Measurements from ENCODE around the gene CYP4B1.

GRCh38 chr1:46817814-46818213 is 19.0 kb downstream of the CYP4B1 start:
- TF ChIP-seq, protein P1, sequence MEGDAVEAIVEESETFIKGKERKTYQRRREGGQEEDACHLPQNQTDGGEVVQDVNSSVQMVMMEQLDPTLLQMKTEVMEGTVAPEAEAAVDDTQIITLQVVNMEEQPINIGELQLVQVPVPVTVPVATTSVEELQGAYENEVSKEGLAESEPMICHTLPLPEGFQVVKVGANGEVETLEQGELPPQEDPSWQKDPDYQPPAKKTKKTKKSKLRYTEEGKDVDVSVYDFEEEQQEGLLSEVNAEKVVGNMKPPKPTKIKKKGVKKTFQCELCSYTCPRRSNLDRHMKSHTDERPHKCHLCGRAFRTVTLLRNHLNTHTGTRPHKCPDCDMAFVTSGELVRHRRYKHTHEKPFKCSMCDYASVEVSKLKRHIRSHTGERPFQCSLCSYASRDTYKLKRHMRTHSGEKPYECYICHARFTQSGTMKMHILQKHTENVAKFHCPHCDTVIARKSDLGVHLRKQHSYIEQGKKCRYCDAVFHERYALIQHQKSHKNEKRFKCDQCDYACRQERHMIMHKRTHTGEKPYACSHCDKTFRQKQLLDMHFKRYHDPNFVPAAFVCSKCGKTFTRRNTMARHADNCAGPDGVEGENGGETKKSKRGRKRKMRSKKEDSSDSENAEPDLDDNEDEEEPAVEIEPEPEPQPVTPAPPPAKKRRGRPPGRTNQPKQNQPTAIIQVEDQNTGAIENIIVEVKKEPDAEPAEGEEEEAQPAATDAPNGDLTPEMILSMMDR (IDR thresholded peaks at IDR 0.05; ENCODE audit: insufficient read depth, low read length, poor library complexity, severe bottlenecking): no peak
- TF ChIP-seq EZH2phosphoT487 (conservative IDR thresholded peaks at IDR 0.05; ENCODE audit: low read length): no peak

All from SU-DHL-6 (cell line).